IPS-20b (cell line): ENCODE measurements around the gene HOMER1.

ENCODE experiments used
- H3K27ac ChIP-seq: one replicate; pipeline ENCODE4 v1.5.1; 2013; ENCODE audit warnings: low read length
- H3K27me3 ChIP-seq: 2 replicates; pipeline ENCODE4 v1.6.1; 2013; ENCODE audit warnings: mild to moderate bottlenecking, low read length, inconsistent platforms; ENCODE audit not compliant: insufficient read depth
- H3K36me3 ChIP-seq: 2 replicates; pipeline ENCODE4 v1.6.1; 2013; ENCODE audit warnings: low read depth, mild to moderate bottlenecking, inconsistent platforms, low read length, moderate library complexity; ENCODE audit not compliant: insufficient read depth
- H3K4me1 ChIP-seq: 2 replicates; pipeline ENCODE4 v1.6.1; 2013; ENCODE audit warnings: mild to moderate bottlenecking, control low read depth, inconsistent platforms, low read length, moderate library complexity; ENCODE audit not compliant: insufficient read depth
- H3K4me3 ChIP-seq: 2 replicates; pipeline ENCODE4 v1.5.1; 2013; ENCODE audit warnings: mild to moderate bottlenecking, low read length, inconsistent platforms
- H3K9ac ChIP-seq: 2 replicates; pipeline ENCODE4 v1.6.1; 2013; ENCODE audit warnings: low read depth, mild to moderate bottlenecking, inconsistent platforms, low read length, moderate library complexity
- H3K9me3 ChIP-seq: 2 replicates; pipeline ENCODE4 v1.6.1; 2013; ENCODE audit warnings: mild to moderate bottlenecking, low read depth, low read length, inconsistent platforms; ENCODE audit not compliant: insufficient read depth

HOMER1 gene

GRCh38 chr5:79503794-79504495, 10.0 kb downstream of the HOMER1 start:
- H3K4me3 ChIP-seq, result no peak overlapping the region
- no peaks in the 10 kb centered on the region for H3K27me3 ChIP-seq
- no peak overlapping the region for H3K27ac ChIP-seq
- no peaks in the 10 kb centered on the region for H3K36me3 ChIP-seq
- H3K9me3 ChIP-seq, result no peaks in the 10 kb centered on the region
- H3K4me1 ChIP-seq, result peaks cover 22% of the 10 kb centered on the region; the same call in 1 of the 2 replicates
- no peak overlapping the region for H3K9ac ChIP-seq

- Histone ChIP-seq H3K9ac (no peak overlapping the region), H3K4me3 (no peak overlapping the region), H3K36me3 (no peaks in the 10 kb centered on the region), H3K27me3 (no peaks in the 10 kb centered on the region), H3K4me1 (peaks cover 22% of the 10 kb centered on the region), H3K9me3 (no peaks in the 10 kb centered on the region), H3K27ac (no peak overlapping the region)
Measured at GRCh38 chr5:79499640-79500273, 14.2 kb downstream of the HOMER1 start.

GRCh38 chr5:79495311-79495710, 18.6 kb downstream of the HOMER1 start:
- Histone ChIP-seq H3K27me3 (no peaks in the 10 kb centered on the region), H3K4me1 (peaks cover 25% of the 10 kb centered on the region), H3K36me3 (no peaks in the 10 kb centered on the region), H3K27ac (no peak overlapping the region), H3K4me3 (no peak overlapping the region), H3K9ac (no peak overlapping the region), H3K9me3 (no peaks in the 10 kb centered on the region)

DNA sequence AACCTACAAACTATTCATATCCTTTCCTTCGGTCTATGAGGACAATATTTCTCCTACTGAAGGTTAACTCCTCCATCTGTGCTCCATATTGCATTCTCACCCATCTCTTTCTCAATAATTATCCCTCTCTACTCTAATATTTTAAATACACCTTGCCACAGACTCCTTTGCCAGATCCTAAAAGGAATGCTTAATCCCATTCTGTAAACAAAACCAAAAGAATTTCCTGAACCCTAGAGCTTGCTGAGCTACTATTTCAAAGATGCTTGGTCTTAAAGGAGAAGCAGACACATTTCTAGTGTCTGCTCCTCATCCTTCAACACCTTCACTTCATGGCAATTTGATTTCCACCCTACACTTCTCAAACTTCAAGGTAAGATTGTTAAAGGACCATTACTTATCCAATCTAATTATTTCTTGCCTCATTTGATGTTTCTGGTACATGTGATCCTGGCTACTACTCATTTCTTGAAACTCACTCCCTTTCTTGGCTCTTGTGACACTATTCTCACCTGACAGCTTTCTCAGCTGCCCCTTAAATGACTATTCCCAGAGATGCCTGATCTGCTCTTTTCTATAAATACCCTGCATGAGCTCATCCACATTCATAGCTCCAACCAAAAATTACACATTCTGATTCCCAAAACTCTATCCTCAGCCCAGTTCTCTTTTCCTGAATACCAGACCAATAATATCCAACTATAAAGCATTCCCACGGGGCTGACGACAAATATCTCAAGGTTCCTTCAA, 20.2 kb downstream of the HOMER1 start:
- Histone ChIP-seq H3K9ac (no peak overlapping the region), H3K4me3 (no peak overlapping the region), H3K4me1 (peaks cover 25% of the 10 kb centered on the region), H3K27me3 (no peaks in the 10 kb centered on the region), H3K27ac (no peak overlapping the region), H3K9me3 (no peaks in the 10 kb centered on the region), H3K36me3 (no peaks in the 10 kb centered on the region)

DNA sequence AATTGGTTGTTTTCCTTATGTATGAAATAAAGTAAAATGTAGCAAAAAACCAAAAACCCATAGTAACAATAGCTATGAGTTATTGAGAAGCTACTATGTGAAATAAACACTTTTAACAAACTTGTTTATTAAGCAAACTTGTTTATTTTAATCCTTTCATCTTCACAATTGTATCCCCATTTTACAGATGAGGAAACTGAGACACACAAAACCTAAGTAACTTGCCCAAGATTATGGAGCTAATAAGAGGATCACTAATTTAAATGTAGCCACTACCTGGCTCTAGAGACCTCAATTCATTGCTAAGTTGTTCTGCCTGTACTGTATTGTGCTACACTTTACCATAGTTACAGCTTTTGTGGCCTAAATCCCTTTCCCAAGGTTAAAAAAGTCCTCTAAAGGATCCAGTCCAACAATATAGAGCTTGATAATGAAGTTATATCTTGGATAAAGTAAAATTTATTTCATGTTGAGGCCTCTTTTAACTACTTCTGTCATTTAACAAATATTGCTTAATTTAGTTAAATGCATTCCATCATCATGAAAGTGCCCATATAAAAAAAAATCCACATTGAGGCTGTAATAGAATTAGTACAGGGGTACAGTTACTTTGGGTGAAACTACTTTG, 22.1 kb downstream of the HOMER1 start:
- no peak overlapping the region for H3K27ac ChIP-seq

DNA sequence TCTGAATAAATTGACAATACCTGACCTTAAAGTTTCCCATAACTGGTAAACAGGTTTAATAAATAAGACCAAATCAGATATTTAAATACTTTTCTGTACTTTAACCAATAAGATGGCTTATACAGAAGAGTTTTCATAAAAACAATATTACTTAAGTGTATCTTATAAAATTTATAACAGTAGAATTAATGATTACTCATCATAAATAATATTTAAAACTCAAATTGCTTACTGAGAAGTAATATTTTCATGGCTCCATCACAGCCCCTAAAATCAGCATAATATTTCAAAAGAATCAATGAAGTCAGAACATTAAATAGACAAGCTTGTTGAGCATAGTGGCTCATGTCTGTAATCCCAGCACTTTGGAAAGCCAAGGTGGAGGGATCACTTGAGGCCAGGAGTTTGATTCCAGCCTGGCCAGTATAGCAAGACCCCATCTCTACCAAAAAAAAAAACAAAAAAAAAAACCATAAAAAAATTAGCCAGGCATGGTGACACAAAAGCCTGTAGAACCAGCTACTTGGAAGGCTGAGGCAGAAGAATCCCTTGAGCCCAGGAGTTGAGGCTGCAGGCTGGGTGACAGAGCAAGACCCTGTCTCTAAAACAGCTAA, 23.5 kb downstream of the HOMER1 start:
- Histone ChIP-seq H3K36me3 (no peaks in the 10 kb centered on the region), H3K9me3 (no peaks in the 10 kb centered on the region)

More for the DNA sequence above, 22.1 kb downstream of the HOMER1 start:
- peaks cover 28% of the 10 kb centered on the region for H3K4me1 ChIP-seq
- no peaks in the 10 kb centered on the region for H3K9me3 ChIP-seq
- H3K9ac ChIP-seq, result no peak overlapping the region
- H3K36me3 ChIP-seq, result no peaks in the 10 kb centered on the region
- H3K4me3 ChIP-seq, result no peak overlapping the region
- no peaks in the 10 kb centered on the region for H3K27me3 ChIP-seq

DNA sequence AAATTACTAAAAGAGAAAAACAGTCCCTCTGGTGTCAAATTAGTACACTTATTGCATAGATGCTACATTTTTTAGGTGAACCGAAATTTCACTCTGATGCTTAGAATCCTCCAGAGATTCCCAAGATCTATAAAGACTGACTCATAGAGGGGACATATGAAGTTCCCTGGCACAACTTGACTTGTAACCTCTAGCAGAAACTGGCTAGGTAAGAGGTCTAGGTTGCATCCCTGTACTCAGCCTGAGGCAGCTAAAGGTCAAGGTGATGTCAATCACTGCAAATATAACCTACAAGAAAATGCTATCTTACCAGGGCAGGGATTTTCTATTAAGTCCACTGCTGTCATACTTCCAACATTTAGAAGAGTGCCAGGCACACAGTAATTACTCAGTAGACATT, 24.2 kb downstream of the HOMER1 start:
- Histone ChIP-seq H3K4me1 (peaks cover 20% of the 10 kb centered on the region; the same call in 1 of the 2 replicates), H3K9me3 (no peaks in the 10 kb centered on the region), H3K4me3 (no peak overlapping the region), H3K27ac (no peak overlapping the region), H3K36me3 (no peaks in the 10 kb centered on the region), H3K27me3 (no peaks in the 10 kb centered on the region), H3K9ac (no peak overlapping the region)

More for the DNA sequence above, 23.5 kb downstream of the HOMER1 start:
- no peak overlapping the region for H3K4me3 ChIP-seq
- peaks cover 24% of the 10 kb centered on the region for H3K4me1 ChIP-seq
- H3K27ac ChIP-seq, result no peak overlapping the region
- H3K27me3 ChIP-seq, result no peaks in the 10 kb centered on the region
- H3K9ac ChIP-seq, result no peak overlapping the region

DNA sequence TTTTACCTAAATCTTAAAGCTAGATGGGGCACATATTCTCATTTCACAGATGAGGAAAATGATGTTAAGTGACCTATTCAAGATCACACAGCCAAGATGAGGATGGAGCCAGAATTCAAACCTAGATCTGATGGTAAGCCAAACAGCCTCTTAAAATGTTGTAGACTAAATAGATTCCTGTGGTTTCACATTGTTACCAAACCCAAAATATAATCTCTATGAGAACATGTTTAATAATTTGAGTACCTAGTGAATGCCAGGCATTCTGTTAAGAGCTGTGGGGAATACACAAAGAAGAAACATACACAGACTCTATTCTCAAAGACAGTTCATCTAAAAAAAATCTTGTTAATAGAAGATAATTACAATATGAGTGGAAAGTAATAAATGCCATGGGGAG, 25.2 kb downstream of the HOMER1 start:
- Histone ChIP-seq H3K4me3 (no peak overlapping the region), H3K4me1 (peaks cover 14% of the 10 kb centered on the region; the same call in 1 of the 2 replicates), H3K36me3 (no peaks in the 10 kb centered on the region), H3K27me3 (no peaks in the 10 kb centered on the region), H3K27ac (no peak overlapping the region), H3K9ac (no peak overlapping the region), H3K9me3 (no peaks in the 10 kb centered on the region)

DNA sequence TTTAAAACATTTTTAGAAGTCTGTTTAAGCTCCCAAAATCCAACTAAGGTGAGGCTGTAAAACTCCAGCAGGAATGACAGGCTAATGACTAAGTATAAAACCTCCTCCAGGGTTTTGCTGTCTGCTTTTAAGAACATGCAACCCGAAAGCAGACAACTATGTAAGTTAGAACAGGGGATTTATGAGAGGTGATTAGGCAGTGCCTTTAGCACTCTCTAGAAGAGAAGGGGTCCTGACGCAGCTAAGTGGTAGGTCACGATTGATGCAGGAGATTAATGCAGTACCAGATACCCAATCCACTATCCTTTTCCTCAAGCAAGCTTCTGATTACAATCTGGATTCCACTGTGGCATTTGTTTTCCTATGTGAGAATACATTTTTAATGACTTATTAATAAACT, 25.9 kb downstream of the HOMER1 start:
- H3K4me3 ChIP-seq, result no peak overlapping the region
- peaks cover 9% of the 10 kb centered on the region; the same call in 1 of the 2 replicates for H3K4me1 ChIP-seq
- H3K36me3 ChIP-seq, result no peaks in the 10 kb centered on the region
- H3K9me3 ChIP-seq, result no peaks in the 10 kb centered on the region
- H3K27me3 ChIP-seq, result no peaks in the 10 kb centered on the region
- no peak overlapping the region for H3K9ac ChIP-seq
- no peak overlapping the region for H3K27ac ChIP-seq

- Histone ChIP-seq H3K36me3 (no peaks in the 10 kb centered on the region), H3K27ac (no peak overlapping the region), H3K4me1 (peaks cover 9% of the 10 kb centered on the region; the same call in 1 of the 2 replicates), H3K4me3 (no peak overlapping the region), H3K9ac (no peak overlapping the region), H3K27me3 (no peaks in the 10 kb centered on the region), H3K9me3 (no peaks in the 10 kb centered on the region)
Measured at GRCh38 chr5:79487251-79487650, 26.7 kb downstream of the HOMER1 start.

DNA sequence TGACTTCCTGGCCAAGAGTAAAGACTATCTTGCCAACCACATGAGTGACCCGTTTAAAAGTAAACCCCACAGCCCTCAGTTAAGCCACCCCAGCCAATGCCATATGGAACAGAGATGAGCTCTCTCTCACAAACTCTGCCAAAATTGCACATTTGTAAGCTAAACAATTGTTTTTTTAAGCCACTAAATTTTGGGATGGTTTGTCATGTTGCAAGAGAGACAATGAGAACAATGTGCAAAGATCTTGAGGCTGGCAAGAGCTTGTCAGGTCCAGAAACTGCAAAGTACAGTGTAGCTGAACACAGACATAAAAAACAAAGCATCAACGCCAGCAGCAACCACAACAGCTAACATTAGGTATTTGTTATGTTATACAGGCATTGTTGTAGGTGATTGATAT, 27.8 kb downstream of the HOMER1 start:
- Histone ChIP-seq H3K4me1 (peaks cover 12% of the 10 kb centered on the region; the same call in 1 of the 2 replicates), H3K4me3 (no peak overlapping the region), H3K9ac (no peak overlapping the region), H3K9me3 (no peaks in the 10 kb centered on the region), H3K27ac (no peak overlapping the region), H3K36me3 (no peaks in the 10 kb centered on the region), H3K27me3 (no peaks in the 10 kb centered on the region)
